HG03159 (cell line): ENCODE results near the gene TRIM23.

Source experiments
- ATAC-seq: cut with Tn5 transposase; IDR thresholded peaks from one replicate; pipeline ENCODE4 v1.9.1; 2021; ENCODE audit warnings: mild to moderate bottlenecking, moderate library complexity; ENCODE audit not compliant: unreplicated experiment

Gene TRIM23

DNA sequence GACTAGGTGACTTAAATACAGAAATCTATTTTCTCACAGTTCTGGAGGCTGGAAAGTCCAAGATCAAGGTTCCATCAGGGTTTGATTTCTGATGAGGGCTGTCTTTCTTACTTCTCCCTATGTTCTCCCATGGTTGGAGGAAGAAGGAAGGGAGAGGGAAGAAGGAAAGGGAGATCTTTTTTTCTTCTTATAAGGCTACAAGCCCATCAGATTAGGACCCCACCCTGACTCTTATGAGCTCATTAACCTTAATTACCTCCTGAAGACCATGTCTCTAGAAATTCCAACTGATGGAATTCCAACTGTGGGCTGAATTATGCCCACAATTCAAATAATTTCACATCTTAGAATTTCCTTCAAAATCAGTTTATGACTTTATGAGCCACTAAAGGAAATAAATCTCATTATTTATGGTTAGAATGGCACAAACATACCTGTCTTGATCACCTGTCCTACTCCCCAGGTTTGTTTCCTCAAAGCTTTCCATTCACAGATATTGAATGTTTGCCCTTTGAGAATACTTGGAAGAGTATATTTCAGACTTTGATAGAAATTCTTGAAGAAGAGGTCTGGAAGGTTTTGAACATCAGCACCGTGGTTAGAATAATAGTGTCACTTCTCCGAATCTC, 53.4 kb downstream of the TRIM23 start:
- no peak for ATAC-seq

DNA sequence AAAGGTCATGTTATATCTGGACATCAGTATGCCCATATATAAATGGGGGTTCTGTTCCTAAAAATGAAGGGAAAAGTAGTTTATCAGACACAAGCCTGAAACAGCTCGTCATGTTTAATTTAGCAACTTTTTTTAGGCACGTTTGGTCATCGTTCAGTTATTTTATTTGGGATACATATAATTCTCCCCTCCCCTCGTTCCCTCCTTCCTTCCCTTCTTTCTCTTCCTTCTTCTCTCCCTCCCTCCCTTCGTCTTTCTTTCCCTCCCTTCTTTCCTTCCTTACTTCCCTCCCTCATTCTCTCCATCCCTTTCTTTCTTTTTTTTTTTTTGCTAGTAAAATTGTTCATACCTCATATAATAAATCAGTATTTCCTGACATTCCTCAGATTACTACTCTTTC, 57.6 kb downstream of the TRIM23 start:
- ATAC-seq, result no peak

- no peak for ATAC-seq
Measured at GRCh38 chr5:65563777-65564176, 60.4 kb downstream of the TRIM23 start.

- peak; percentile 99 for ATAC-seq
Measured at GRCh38 chr5:65562731-65563701, 61.1 kb downstream of the TRIM23 start, which contains the start of the genes CENPK and PPWD1. TSS of gene CENPK (minus strand) at chr5:65563168. CDS start at chr5:65554907, 8,261 bp downstream. TSS of gene PPWD1 (plus strand) at chr5:65563296. CDS start at chr5:65563311, 15 bp downstream.

- ATAC-seq, result no peak
Measured at GRCh38 chr5:65556718-65557117, 67.4 kb downstream of the TRIM23 start.

- ATAC-seq, result no peak
Measured at GRCh38 chr5:65556181-65556580, 68.0 kb downstream of the TRIM23 start.

DNA sequence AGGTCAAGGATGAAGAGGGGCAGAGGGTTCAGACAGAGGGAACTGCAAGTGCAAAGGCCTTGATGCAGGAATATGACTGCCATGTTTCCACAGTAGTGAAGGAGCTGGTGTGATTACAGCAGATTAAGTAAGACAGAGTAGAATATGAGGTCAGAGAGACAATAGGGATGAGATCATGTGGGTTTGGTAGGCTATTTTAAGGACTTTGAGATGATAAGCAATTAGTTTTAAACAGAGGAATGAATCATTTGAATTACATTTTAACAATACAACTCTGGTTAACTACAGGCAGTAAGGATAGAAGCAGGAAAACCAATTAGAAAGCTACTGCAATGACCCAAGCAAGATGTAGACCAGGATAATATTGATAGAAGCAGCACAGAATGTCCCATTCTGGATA, 68.8 kb downstream of the TRIM23 start:
- no peak for ATAC-seq

- no peak for ATAC-seq
Measured at GRCh38 chr5:65553941-65554340, 70.2 kb downstream of the TRIM23 start.

GRCh38 chr5:65548281-65548680, 75.9 kb downstream of the TRIM23 start:
- no peak for ATAC-seq

- no peak for ATAC-seq
Measured at GRCh38 chr5:65546141-65546540, 78.0 kb downstream of the TRIM23 start.

DNA sequence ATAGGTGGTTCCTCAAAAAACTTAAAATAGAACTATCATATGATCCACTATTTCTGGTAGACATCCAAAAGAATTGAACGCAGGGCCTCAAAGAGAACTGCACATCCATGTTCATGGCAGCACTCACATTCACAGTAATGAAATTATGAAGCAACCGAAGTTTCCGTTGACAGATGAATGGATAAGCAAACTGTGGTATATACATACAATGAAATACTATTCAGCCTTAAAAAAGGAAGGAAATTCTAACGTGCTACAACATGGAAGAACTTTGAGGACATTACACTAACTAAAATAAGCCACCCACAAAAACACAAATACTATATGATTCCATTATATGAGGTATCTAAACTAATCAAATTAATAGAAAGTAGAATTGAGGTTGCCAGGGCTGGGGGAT, 79.7 kb downstream of the TRIM23 start:
- ATAC-seq, result no peak

- ATAC-seq, result no peak
Measured at GRCh38 chr5:65539827-65540226, 84.3 kb downstream of the TRIM23 start.
